ENCODE measurements around the gene LTB. TPM values are rescaled to one million over a fixed set of nuclear protein-coding genes. Genes with fewer than 3 reads are reported as not detected.

LTB gene
- total and polyA plus RNA-seq, 2 of the 13 experiments (the other 11 are each of a cell fraction or from before 2014, with no cell fraction given), result 0.09 to 0.22 TPM

GRCh38 chr6:31621320-31621939 is 39.2 kb upstream of the LTB start (continued):
- TF ChIP-seq ZBED4 (CRISPR knock-in tag; IDR thresholded peaks at IDR 0.05; ENCODE audit: borderline replicate concordance) (no peak), BORCS8-MEF2B (CRISPR knock-in tag; IDR thresholded peaks at IDR 0.05) (no peak), ZNF772 (CRISPR knock-in tag; IDR thresholded peaks at IDR 0.05) (no peak), MATR3 (CRISPR knock-in tag; IDR thresholded peaks at IDR 0.05) (no peak), KDM5A (IDR thresholded peaks at IDR 0.05; ENCODE audit: borderline replicate concordance, low read length) (no peak; the same call in 1 of the 2 replicates), ASH2L (IDR thresholded peaks at IDR 0.05; ENCODE audit: insufficient read length, low read depth, low read length) (peak; percentile 7), ZNF329 (CRISPR knock-in tag; IDR thresholded peaks at IDR 0.05; ENCODE audit: low read depth) (no peak), ZFY (CRISPR knock-in tag; IDR thresholded peaks at IDR 0.05) (no peak), AGO2 (optimal IDR thresholded peaks at IDR 0.05; ENCODE audit: low read depth, low read length) (no peak), EED (CRISPR knock-in tag; IDR thresholded peaks at IDR 0.05) (peak; percentile 4; the same call in 1 of the 2 replicates), SNAPC4 (CRISPR knock-in tag; IDR thresholded peaks at IDR 0.05) (no peak), ZNF589 (CRISPR knock-in tag; conservative IDR thresholded peaks at IDR 0.05) (no peak), RELA (CRISPR knock-in tag; IDR thresholded peaks at IDR 0.05) (no peak)
- TF ChIP-seq, protein P1, sequence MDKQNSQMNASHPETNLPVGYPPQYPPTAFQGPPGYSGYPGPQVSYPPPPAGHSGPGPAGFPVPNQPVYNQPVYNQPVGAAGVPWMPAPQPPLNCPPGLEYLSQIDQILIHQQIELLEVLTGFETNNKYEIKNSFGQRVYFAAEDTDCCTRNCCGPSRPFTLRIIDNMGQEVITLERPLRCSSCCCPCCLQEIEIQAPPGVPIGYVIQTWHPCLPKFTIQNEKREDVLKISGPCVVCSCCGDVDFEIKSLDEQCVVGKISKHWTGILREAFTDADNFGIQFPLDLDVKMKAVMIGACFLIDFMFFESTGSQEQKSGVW (CRISPR knock-in tag; IDR thresholded peaks at IDR 0.05; ENCODE audit: borderline replicate concordance), result no peak; the same call in 1 of the 2 replicates
- TF ChIP-seq, protein P2, sequence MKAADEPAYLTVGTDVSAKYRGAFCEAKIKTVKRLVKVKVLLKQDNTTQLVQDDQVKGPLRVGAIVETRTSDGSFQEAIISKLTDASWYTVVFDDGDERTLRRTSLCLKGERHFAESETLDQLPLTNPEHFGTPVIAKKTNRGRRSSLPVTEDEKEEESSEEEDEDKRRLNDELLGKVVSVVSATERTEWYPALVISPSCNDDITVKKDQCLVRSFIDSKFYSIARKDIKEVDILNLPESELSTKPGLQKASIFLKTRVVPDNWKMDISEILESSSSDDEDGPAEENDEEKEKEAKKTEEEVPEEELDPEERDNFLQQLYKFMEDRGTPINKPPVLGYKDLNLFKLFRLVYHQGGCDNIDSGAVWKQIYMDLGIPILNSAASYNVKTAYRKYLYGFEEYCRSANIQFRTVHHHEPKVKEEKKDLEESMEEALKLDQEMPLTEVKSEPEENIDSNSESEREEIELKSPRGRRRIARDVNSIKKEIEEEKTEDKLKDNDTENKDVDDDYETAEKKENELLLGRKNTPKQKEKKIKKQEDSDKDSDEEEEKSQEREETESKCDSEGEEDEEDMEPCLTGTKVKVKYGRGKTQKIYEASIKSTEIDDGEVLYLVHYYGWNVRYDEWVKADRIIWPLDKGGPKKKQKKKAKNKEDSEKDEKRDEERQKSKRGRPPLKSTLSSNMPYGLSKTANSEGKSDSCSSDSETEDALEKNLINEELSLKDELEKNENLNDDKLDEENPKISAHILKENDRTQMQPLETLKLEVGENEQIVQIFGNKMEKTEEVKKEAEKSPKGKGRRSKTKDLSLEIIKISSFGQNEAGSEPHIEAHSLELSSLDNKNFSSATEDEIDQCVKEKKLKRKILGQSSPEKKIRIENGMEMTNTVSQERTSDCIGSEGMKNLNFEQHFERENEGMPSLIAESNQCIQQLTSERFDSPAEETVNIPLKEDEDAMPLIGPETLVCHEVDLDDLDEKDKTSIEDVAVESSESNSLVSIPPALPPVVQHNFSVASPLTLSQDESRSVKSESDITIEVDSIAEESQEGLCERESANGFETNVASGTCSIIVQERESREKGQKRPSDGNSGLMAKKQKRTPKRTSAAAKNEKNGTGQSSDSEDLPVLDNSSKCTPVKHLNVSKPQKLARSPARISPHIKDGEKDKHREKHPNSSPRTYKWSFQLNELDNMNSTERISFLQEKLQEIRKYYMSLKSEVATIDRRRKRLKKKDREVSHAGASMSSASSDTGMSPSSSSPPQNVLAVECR (CRISPR knock-in tag; IDR thresholded peaks at IDR 0.05; ENCODE audit: borderline replicate concordance), result no peak
